Measurements from ENCODE around the gene PKIB.

- TF ChIP-seq CTCF (IDR thresholded peaks at IDR 0.05; ENCODE audit: low read depth, low read length) = no peak
- no peak for TF ChIP-seq EZH2phosphoT487 (IDR thresholded peaks at IDR 0.05; ENCODE audit: low read depth)
Measured at GRCh38 chr6:122673343-122673961, 63.2 kb downstream of the PKIB start.
